LNCaP clone FGC (cell line): ENCODE results near the gene CFAP57.

Source experiments
- DNase-seq: peaks from one replicate; pipeline ENCODE4 v3.0.0-alpha.2; 2011; ENCODE audit warnings: low read depth
- H3K4me3 ChIP-seq: 2 replicates; pipeline ENCODE4 v1.5.1; 2011; ENCODE audit warnings: mild to moderate bottlenecking, low read depth, low read length, control low read depth
- TF ChIP-seq, protein P1 (sequence below): IDR thresholded peaks from 2 replicates; pipeline ENCODE4 v1.5.1; 2012; ENCODE audit warnings: mild to moderate bottlenecking; ENCODE audit not compliant: control insufficient read depth, insufficient read depth; ENCODE audit errors: extremely low read depth

The CFAP57 gene

DNA sequence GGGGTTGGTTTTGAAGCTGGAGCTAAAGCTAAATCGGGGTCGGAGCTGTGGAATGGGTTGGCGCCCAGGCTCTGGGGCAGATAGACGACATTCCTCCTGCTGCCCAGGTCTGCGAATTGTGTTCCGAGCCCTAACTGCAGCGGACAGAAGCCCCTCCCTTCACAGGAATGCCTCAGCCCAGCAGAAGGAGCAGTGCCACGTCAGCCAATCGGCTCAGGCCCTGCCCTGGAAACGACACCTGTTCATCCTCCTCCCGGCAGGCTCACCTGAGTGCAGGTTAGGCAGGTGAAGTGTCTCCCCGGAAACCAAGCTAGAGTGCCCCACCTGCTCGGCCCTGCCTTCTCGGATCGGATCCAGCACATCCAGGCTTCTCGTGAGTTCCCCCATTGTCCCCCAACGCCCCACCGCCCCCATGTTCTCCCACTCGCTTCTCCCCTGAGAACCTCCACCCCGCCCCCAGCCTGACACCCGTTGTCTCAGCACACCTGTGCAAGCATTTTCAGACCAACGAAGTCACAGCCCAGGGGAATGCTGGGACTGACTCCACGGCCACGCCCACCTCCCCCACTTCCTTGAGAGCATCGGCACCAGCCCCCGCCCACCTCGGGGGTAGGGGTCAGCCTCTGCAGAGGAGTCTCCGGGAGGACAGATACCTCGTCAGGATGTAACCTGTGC is 98.4 kb downstream of the CFAP57 start:
- TF ChIP-seq, protein P1, sequence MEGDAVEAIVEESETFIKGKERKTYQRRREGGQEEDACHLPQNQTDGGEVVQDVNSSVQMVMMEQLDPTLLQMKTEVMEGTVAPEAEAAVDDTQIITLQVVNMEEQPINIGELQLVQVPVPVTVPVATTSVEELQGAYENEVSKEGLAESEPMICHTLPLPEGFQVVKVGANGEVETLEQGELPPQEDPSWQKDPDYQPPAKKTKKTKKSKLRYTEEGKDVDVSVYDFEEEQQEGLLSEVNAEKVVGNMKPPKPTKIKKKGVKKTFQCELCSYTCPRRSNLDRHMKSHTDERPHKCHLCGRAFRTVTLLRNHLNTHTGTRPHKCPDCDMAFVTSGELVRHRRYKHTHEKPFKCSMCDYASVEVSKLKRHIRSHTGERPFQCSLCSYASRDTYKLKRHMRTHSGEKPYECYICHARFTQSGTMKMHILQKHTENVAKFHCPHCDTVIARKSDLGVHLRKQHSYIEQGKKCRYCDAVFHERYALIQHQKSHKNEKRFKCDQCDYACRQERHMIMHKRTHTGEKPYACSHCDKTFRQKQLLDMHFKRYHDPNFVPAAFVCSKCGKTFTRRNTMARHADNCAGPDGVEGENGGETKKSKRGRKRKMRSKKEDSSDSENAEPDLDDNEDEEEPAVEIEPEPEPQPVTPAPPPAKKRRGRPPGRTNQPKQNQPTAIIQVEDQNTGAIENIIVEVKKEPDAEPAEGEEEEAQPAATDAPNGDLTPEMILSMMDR: no peak
- peak overlapping the region; percentile 68 for H3K4me3 ChIP-seq
- peak; percentile 95 for DNase-seq

DNA sequence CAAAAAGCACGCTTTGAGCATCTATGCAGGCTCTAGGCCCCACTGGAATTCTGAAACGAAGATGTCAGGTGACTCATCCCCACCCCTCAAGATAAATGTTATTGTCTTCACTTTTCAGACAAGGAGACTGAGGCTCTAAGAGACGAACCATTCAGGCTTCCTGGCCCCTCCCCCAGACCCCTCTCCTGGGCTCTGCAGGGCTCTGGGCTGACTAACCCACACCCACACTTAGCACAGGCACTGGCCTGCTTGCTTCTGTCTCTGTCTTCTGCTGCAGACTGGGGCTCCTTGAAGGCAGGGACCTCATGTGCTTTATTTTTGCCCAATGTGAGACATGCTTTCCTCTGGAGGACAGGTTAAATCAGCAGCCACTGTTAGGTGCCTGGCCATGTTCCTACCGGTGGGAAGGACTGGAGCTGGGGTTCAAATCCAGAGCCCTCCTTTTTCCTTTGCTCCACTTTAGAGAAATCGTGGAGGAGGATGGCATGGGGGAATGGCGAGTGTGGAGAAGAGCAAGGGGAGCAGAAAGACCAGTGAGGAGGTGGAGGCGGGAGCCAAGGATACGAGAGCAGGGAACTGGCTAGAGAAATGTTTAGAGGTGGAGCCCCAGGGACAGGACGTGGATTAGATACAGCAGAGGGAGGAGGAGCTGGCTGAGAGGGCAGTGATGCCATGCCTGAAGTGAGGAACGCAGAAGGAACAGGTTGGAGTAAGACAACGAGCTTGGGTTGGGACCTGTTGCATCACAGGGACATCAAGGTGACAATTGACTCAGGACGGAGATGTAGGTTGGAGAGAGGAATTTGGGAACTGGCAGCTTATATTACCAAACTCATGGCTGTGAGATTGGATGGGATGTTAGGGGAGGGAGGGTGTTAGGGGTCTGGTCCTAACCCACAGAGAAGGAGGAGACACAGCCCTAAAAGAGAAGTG is 99.3 kb downstream of the CFAP57 start:
- DNase-seq: no peak
- H3K4me3 ChIP-seq: peak overlapping the region; percentile 68
- TF ChIP-seq, protein P1: no peak

DNA sequence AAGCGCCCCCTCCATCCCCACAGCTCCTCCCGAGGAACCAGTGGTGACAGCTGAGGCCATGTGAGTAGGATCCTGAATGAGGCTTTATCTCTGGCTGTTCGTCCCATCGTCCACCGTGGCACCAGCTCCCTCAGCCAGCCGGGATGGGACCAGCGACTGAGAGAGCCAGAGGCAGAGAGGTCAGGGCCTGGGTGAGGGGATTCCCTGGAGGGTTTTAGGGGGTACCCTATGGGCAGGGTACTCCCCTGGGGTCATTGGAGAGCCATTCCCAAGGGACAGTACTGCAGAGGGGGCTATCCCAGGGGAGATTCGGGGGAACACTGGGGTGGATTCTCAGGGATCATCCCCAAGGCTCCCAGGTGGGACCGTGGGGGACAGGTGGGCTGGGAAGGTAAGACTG is 100.0 kb downstream of the CFAP57 start:
- TF ChIP-seq, protein P1: no peak
- no peak overlapping the region for H3K4me3 ChIP-seq
- DNase-seq: no peak

DNA sequence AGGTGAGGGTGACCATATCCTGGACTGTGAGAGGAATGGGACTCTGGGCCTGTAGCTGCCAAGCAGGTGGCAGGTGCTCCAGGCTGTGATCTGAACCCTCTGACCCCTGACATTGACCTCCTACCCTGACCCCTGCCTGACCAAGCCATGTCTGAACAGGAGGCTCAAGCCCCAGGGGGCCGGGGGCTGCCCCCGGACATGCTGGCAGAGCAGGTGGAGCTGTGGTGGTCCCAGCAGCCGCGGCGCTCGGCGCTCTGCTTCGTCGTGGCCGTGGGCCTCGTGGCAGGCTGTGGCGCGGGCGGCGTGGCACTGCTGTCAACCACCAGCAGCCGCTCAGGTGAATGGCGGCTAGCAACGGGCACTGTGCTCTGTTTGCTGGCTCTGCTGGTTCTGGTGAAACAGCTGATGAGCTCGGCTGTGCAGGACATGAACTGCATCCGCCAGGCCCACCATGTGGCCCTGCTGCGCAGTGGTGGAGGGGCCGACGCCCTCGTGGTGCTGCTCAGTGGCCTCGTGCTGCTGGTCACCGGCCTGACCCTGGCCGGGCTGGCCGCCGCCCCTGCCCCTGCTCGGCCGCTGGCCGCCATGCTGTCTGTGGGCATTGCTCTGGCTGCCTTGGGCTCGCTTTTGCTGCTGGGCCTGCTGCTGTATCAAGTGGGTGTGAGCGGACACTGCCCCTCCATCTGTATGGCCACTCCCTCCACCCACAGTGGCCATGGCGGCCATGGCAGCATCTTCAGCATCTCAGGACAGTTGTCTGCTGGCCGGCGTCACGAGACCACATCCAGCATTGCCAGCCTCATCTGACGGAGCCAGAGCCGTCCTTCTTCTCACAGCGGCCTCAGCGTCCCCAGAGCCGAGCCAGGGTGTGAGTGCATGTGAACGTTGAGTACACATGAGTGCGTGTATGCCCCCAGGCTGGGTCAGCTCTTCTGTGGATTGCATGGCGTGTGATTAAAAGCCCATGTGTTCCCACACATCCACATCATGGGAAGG is 100.7 kb downstream of the CFAP57 start:
- no peak for DNase-seq
- no peak overlapping the region for H3K4me3 ChIP-seq
- TF ChIP-seq, protein P1: no peak

DNA sequence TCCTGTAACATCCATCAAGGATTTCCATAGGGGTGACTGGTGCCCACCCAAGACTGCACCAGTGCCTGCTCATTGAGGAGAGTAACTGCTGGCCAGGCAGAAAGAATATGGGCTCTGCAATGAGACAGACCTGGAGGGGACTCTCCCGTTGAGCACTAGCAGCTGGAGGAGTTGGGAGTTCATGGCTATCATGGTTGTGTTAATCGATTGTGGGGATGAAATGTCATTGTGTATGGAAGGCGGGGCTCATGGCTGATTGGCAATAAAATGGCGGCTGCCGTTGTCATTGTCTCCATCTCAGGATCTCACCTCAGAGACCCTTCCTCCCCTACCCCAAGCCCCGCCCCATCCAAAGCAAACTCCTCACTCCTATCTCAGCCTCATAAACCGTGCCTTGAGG is 101.6 kb downstream of the CFAP57 start:
- TF ChIP-seq, protein P1: no peak
- no peak for DNase-seq
- H3K4me3 ChIP-seq: no peak overlapping the region

DNA sequence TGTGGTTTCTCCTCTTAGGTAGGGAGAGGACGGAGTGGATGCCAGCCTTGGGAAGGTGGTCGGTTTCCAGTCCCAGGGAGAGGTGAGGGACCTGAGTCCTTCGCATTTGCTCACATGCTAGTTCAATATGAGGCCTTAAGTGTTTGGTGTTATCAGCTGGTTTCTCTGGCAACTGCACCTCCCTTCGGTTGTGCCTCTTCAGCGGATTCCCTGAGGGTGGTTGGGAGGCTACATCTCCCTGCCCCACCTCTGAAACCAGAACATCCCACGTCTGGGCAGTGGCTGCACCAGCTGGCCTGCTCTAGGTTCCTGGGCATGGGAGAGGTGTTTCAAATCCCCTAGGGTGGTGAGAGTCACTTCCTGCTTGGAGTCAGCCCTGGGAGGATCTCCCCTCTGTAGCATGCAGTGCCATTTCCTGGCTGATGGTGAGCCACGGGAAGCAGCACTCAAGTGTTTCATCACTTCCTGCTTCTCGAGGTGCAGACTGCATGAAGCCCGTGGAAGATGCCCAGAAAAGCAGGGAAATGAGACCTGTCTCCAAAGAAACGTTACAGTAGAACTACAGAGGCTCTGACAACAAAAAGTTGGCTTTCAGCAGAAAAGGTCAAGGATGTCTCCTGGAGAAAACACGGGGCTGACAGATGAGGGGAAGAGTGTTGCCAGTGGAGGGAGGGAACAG is 102.1 kb downstream of the CFAP57 start:
- TF ChIP-seq, protein P1: no peak
- no peak overlapping the region for H3K4me3 ChIP-seq
- DNase-seq: no peak
